HAP-1 (cell line): ENCODE measurements around the gene HMGB1.
"Not testable (repeated sequence)": the region's sequence is repeated elsewhere in the genome, so short reads cannot be mapped to it uniquely, and the experiment has no call there.

Source experiments
- DNase-seq, 2 experiments: peaks; one replicate each; pipeline ENCODE4 v3.0.0-alpha.2; 2016 to 2020; ENCODE audit warnings: low spot score in 2 of 2
- H3K27me3 ChIP-seq: fragments of 250-450 bp; sonication (Bioruptor Pico); 2 replicates; pipeline ENCODE4 v1.5.1; 2020; ENCODE audit warnings: low read depth, mild to moderate bottlenecking, moderate library complexity
- H3K36me3 ChIP-seq: fragments of 250-450 bp; sonication (Bioruptor Pico); replicated peaks from 2 replicates; pipeline ENCODE4 v1.5.1; 2020; ENCODE audit warnings: mild to moderate bottlenecking
- H3K4me1 ChIP-seq: fragments of 250-450 bp; sonication (Bioruptor Pico); 2 replicates; pipeline ENCODE4 v1.5.1; 2020; ENCODE audit warnings: mild to moderate bottlenecking
- H3K4me3 ChIP-seq: fragments of 250-450 bp; sonication (Bioruptor Pico); 2 replicates; pipeline ENCODE4 v1.5.1; 2020; ENCODE audit warnings: mild to moderate bottlenecking, moderate library complexity
- H3K9me3 ChIP-seq: fragments of 250-450 bp; sonication (Bioruptor Pico); 2 replicates; pipeline ENCODE4 v1.5.1; 2020; ENCODE audit warnings: mild to moderate bottlenecking, moderate library complexity
- in situ Hi-C: fragments of 300-500 bp; cut with MboI; formaldehyde crosslinking; loops from 3 replicates; pipeline ENCODE4 v1.14.3; 2020; ENCODE audit warnings: low sequenced_read_pairs, inconsistent platforms, mixed read lengths

HMGB1 gene

GRCh38 chr13:30480292-30480950 is 14.7 kb upstream of the HMGB1 start:
- in situ Hi-C loops = no loop called here
- DNase-seq = no peak
- H3K4me3 ChIP-seq = no peak overlapping the region
- H3K4me1 ChIP-seq = peaks cover 29% of the 10 kb centered on the region
- H3K27me3 ChIP-seq = no peaks in the 10 kb centered on the region
- H3K36me3 ChIP-seq = no peaks in the 10 kb centered on the region
- no peaks in the 10 kb centered on the region for H3K9me3 ChIP-seq

- Histone ChIP-seq H3K27me3 (no peaks in the 10 kb centered on the region), H3K4me3 (no peak overlapping the region), H3K9me3 (no peaks in the 10 kb centered on the region), H3K4me1 (peaks cover 29% of the 10 kb centered on the region), H3K36me3 (no peaks in the 10 kb centered on the region)
- in situ Hi-C loops = no loop called here
- no peak for DNase-seq
Observed at GRCh38 chr13:30479883-30480219, 14.1 kb upstream of the HMGB1 start.

- Histone ChIP-seq H3K4me1 (peaks cover 29% of the 10 kb centered on the region), H3K36me3 (no peaks in the 10 kb centered on the region), H3K9me3 (no peaks in the 10 kb centered on the region), H3K4me3 (no peak overlapping the region), H3K27me3 (no peaks in the 10 kb centered on the region)
- peak; percentile 45 to 59 for DNase-seq
- in situ Hi-C loops = no loop called here
Observed at GRCh38 chr13:30479154-30479882, 13.6 kb upstream of the HMGB1 start.

GRCh38 chr13:30477346-30478195 is 11.8 kb upstream of the HMGB1 start:
- in situ Hi-C loops = no loop called here
- Histone ChIP-seq H3K4me3 (no peak overlapping the region), H3K9me3 (no peaks in the 10 kb centered on the region), H3K27me3 (no peaks in the 10 kb centered on the region), H3K4me1 (peaks cover 29% of the 10 kb centered on the region), H3K36me3 (no peaks in the 10 kb centered on the region)
- DNase-seq = peak in 1 of 2 experiments; percentile 20

- H3K4me1 ChIP-seq = peaks cover 12% of the 10 kb centered on the region
Observed at GRCh38 chr13:30473675-30474074, 7.9 kb upstream of the HMGB1 start.

GRCh38 chr13:30466841-30467252 is 1.1 kb upstream of the HMGB1 start:
- Histone ChIP-seq H3K4me3 (no peak overlapping the region; the same call in 1 of the 2 replicates), H3K9me3 (no peaks in the 10 kb centered on the region), H3K27me3 (no peaks in the 10 kb centered on the region), H3K4me1 (peaks cover 22% of the 10 kb centered on the region), H3K36me3 (peaks cover 28% of the 10 kb centered on the region)
- in situ Hi-C loops = loop anchor here (5.0 kb wide), 1 partner anchor 150 kb away; the partner anchor contains the start of gene USPL1
- DNase-seq = peak in 1 of 2 experiments; percentile 47

More at GRCh38 chr13:30473675-30474074, 7.9 kb upstream of the HMGB1 start:
- Histone ChIP-seq H3K4me3 (no peak overlapping the region), H3K36me3 (no peaks in the 10 kb centered on the region), H3K9me3 (no peaks in the 10 kb centered on the region), H3K27me3 (no peaks in the 10 kb centered on the region)
- in situ Hi-C loops = no loop called here
- DNase-seq = no peak

GRCh38 chr13:30466358-30466714 is 600 bp upstream of the HMGB1 start:
- DNase-seq = peak; percentile 6 to 24
- peak overlapping the region; percentile 44 for H3K4me3 ChIP-seq
- H3K9me3 ChIP-seq = no peaks in the 10 kb centered on the region
- in situ Hi-C loops = loop anchor here (5.0 kb wide), 1 partner anchor 151 kb away; the partner anchor contains the start of gene USPL1
- H3K27me3 ChIP-seq = no peaks in the 10 kb centered on the region
- H3K36me3 ChIP-seq = peaks cover 34% of the 10 kb centered on the region
- peaks cover 22% of the 10 kb centered on the region for H3K4me1 ChIP-seq

GRCh38 chr13:30465343-30465592 is 468 bp downstream of the HMGB1 start:
- Histone ChIP-seq H3K9me3 (no peaks in the 10 kb centered on the region), H3K4me1 (peaks cover 22% of the 10 kb centered on the region), H3K36me3 (peaks cover 37% of the 10 kb centered on the region), H3K4me3 (peak overlapping the region; percentile 44), H3K27me3 (no peaks in the 10 kb centered on the region)
- in situ Hi-C loops = loop anchor here (5.0 kb wide), 1 partner anchor 152 kb away; the partner anchor contains the start of gene USPL1
- no peak for DNase-seq

- DNase-seq = peak; percentile 59 to 83
- in situ Hi-C loops = loop anchor here (5.0 kb wide), 1 partner anchor 153 kb away; the partner anchor contains the start of gene USPL1
Observed at GRCh38 chr13:30464496-30465342, 1.0 kb downstream of the HMGB1 start.

GRCh38 chr13:30463787-30464495 is 1.8 kb downstream of the HMGB1 start:
- H3K27me3 ChIP-seq = no peaks in the 10 kb centered on the region
- no peaks in the 10 kb centered on the region for H3K9me3 ChIP-seq
- in situ Hi-C loops = no loop called here
- peaks cover 22% of the 10 kb centered on the region for H3K4me1 ChIP-seq
- DNase-seq = peak; percentile 19 to 38
- peaks cover 48% of the 10 kb centered on the region for H3K36me3 ChIP-seq
- H3K4me3 ChIP-seq = peak overlapping the region; percentile 65

More at GRCh38 chr13:30464496-30465342, 1.0 kb downstream of the HMGB1 start:
- H3K4me1 ChIP-seq = peaks cover 22% of the 10 kb centered on the region
- no peaks in the 10 kb centered on the region for H3K9me3 ChIP-seq
- peak overlapping the region; percentile 65 for H3K4me3 ChIP-seq
- peaks cover 40% of the 10 kb centered on the region for H3K36me3 ChIP-seq
- no peaks in the 10 kb centered on the region for H3K27me3 ChIP-seq

GRCh38 chr13:30461279-30462066 is 4.3 kb downstream of the HMGB1 start:
- H3K9me3 ChIP-seq, H3K27me3 ChIP-seq, H3K4me3 ChIP-seq, DNase-seq, in situ Hi-C loops: not testable (repeated sequence)
- H3K4me1 ChIP-seq = peaks cover 13% of the 10 kb centered on the region
- H3K36me3 ChIP-seq = peaks cover 57% of the 10 kb centered on the region

GRCh38 chr13:30457306-30457891 is 8.3 kb downstream of the HMGB1 start:
- no peak for DNase-seq
- Histone ChIP-seq H3K27me3 (no peaks in the 10 kb centered on the region), H3K4me3 (no peak overlapping the region), H3K36me3 (peaks cover 34% of the 10 kb centered on the region), H3K4me1 (no peaks in the 10 kb centered on the region), H3K9me3 (no peaks in the 10 kb centered on the region)
- in situ Hi-C loops = no loop called here
